ENCODE measurements around the gene LRRN3. TPM values are rescaled to one million over a fixed set of nuclear protein-coding genes. Genes with fewer than 3 reads are reported as not detected.
"Not testable (repeated sequence)": the region's sequence is repeated elsewhere in the genome, so short reads cannot be mapped to it uniquely, and the experiment has no call there.

LRRN3 gene
- total RNA-seq (2014; rRNA removed; shearing (Covaris generic)): 4.4 and 5.8 TPM in 2 replicates

DNA sequence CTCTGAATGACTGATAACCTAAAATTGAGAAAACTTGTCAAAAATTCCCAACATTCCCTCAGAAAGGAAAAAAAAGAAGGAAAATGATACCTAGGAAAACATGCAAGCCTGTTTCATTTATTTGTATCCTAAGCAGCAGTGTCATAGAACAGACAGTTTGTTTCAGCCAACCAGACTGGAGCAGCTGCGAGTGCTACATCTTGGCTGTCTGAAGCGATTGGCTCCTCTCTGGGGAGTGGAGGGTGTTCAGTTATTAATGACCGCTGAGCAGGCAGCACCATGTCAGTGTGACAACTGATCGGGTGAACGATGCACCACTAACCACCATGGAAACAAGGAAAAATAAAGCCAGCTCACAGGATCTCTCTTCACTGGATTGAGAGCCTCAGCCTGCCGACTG is at the start of gene LRRN3:
TSS of gene LRRN3 (plus strand) at position 282 of the 400 bp plus-strand sequence. CDS start 31,646 bp downstream, outside the sequence.
- peak; percentile 95 for DNase-seq (ENCODE audit: low spot score)
- in situ Hi-C loops (cut with HindIII; ENCODE audit: low sequenced_read_pairs): no loop called here

DNA sequence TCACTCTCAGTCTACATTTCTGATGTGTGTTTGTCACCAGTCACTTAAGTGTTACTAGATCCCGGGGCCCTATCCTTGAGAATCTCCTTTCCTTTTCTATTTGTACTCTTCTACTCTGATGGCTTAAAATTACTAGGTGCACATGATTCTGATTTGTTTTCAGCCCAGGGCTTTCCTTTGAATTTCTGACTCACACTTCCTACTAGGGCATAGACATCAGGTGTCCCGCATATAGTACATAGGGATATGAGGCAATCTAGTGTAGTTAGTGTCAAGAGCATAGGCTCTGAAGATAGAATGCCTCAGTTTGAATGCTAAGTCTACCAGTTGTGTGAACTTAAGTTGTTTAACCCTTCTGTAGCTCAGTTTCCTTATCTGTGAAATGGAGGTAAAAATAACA is 49.4 kb upstream of the LRRN3 start:
- no peak for DNase-seq (ENCODE audit: low spot score)
- in situ Hi-C loops (cut with HindIII; ENCODE audit: low sequenced_read_pairs): no loop called here

GRCh38 chr7:111042842-111043241 is 48.1 kb upstream of the LRRN3 start:
- DNase-seq (ENCODE audit: low spot score): no peak
- in situ Hi-C loops (cut with HindIII; ENCODE audit: low sequenced_read_pairs): no loop called here

DNA sequence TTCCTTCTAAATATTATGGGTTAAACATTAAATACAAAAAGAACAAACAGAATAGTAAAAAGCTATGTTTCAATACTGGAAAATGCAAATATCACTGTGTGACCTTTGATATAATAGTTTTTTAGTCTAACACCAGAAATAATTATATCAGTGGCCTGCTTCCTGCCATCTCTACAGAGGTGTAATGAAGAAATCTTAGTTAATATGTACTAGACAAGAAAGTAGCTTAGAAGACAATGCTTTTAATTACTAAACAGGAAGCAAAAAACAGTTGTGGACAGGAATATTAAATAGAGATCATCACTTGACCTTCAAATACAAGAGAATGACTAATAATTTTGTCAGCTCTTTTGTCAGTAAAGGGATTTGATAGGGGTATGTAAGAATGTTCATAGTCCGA is 47.4 kb upstream of the LRRN3 start:
- in situ Hi-C loops (cut with HindIII; ENCODE audit: low sequenced_read_pairs): no loop called here
- no peak for DNase-seq (ENCODE audit: low spot score)

- no peak for DNase-seq (ENCODE audit: low spot score)
- in situ Hi-C loops (cut with HindIII; ENCODE audit: low sequenced_read_pairs): no loop called here
These were observed 45.5 kb upstream of the LRRN3 start for GRCh38 chr7:111045449-111045848.

GRCh38 chr7:111047595-111047994 is 43.3 kb upstream of the LRRN3 start:
- no peak for DNase-seq (ENCODE audit: low spot score)
- in situ Hi-C loops (cut with HindIII; ENCODE audit: low sequenced_read_pairs): no loop called here

- in situ Hi-C loops (cut with HindIII; ENCODE audit: low sequenced_read_pairs): no loop called here
- DNase-seq (ENCODE audit: low spot score): no peak
These were observed 40.8 kb upstream of the LRRN3 start for GRCh38 chr7:111049971-111050680.

DNA sequence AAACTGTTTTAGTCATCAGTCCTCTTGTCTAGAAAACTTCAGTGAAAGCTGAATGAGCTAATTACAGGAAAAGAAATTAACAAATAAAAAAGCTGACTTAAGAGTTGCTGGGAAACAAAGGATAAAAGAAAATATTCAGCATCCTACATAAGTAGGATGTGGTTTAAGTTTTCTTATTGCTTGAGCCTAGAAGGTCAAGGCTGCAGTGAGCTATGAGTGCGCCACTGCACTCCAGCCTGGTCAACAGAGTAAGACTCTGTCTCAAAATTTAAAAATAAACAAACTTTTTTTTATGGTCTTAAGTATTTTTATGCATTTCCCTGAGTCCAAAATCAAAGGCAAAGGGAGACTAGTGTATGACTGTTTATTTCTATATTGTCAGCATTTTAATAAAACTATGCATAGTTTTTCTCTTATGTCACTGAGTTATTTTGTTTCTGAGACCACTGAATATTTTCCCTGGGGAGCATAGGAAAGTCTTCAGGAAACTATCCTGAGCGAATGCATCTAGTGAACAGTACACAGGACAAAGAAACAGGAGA is 40.0 kb upstream of the LRRN3 start:
- DNase-seq (ENCODE audit: low spot score): no peak

DNA sequence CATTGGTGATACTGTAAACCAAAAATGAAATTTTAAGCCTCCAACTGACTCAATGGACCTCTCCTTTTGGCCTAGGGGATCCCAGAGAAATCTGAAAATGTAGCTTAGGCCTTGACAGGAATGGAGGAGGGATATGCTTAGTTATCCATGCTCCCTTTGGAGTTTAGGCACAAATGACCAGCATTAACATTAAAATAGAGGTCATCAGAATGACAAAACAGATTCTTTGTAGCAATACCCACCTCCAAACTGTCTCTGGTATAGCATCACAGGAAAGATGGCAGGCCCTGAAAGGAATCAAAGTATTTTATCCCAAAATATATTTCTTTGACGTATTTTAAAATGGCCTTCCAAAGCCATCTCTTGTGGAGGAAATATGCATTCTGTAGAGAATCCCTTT is 39.1 kb upstream of the LRRN3 start:
- no peak for DNase-seq (ENCODE audit: low spot score)
- in situ Hi-C loops (cut with HindIII; ENCODE audit: low sequenced_read_pairs): no loop called here

More for the DNA sequence above, 40.0 kb upstream of the LRRN3 start:
- in situ Hi-C loops (cut with HindIII; ENCODE audit: low sequenced_read_pairs): no loop called here

DNA sequence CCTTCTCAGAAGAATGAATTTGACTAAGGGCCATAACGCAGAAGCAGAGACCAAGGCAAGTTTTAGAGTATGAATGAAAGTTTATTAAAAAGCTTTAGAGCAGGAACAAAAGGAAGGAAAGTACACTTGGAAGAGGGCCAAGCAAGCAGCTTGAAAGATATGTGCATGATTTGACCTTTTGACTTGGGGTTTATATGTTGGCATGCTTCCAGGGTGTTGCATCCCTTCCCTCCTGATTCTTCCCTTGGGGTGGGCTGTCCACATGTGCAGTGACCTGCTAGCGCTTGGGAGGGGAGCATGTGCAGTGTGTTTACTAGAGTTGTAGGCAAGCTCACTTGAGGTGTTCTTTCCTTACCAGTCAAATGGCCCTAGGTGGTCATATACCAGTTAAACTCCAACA is 37.9 kb upstream of the LRRN3 start:
- in situ Hi-C loops (cut with HindIII; ENCODE audit: low sequenced_read_pairs): no loop called here

GRCh38 chr7:111056371-111056770 is 34.6 kb upstream of the LRRN3 start:
- in situ Hi-C loops (cut with HindIII; ENCODE audit: low sequenced_read_pairs): no loop called here
- no peak for DNase-seq (ENCODE audit: low spot score)

More for the DNA sequence above, 37.9 kb upstream of the LRRN3 start:
- DNase-seq (ENCODE audit: low spot score): no peak

DNA sequence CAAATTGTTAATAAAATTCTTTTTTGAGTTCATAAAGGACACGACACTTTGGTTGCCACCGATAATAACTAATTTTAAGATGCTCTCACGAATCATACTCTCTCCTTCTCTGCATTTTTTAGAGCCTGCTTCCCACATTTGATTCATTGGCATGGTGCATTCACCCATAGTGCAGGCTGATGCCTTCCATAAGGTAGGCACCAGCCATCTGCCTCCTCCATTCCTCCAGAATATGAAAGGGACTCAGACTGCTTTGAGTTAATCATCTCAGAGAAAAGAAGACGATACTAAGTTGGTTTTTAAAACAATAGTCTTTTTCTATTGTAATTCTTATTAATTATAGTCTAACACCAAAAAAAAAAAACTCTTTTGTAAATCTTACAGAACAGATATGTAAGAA is 33.9 kb upstream of the LRRN3 start:
- no peak for DNase-seq (ENCODE audit: low spot score)
- in situ Hi-C loops (cut with HindIII; ENCODE audit: low sequenced_read_pairs): no loop called here

DNA sequence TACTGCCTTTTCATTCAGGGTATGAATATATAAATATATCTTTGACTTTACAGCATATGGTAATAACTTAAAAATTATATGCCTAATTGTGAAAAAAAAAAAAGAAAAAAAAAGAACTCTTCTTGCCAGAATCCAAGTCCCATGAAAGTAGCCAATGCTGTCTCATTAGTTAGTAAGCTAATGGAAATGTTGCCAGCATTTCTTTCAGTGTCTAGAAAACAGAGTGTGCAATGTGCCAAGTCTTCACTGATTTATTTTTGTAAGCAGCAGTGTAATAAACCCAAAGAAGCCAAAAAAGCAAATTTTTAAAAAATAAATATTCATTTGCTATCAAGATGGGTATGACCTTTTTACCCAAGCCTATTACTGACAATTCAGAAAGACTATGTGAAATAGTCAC is 31.1 kb upstream of the LRRN3 start:
- in situ Hi-C loops (cut with HindIII; ENCODE audit: low sequenced_read_pairs): no loop called here

GRCh38 chr7:111063166-111063565 is 27.8 kb upstream of the LRRN3 start:
- DNase-seq (ENCODE audit: low spot score): no peak
- in situ Hi-C loops (cut with HindIII; ENCODE audit: low sequenced_read_pairs): no loop called here

More for the DNA sequence above, 31.1 kb upstream of the LRRN3 start:
- peak; percentile 18 for DNase-seq (ENCODE audit: low spot score)

DNA sequence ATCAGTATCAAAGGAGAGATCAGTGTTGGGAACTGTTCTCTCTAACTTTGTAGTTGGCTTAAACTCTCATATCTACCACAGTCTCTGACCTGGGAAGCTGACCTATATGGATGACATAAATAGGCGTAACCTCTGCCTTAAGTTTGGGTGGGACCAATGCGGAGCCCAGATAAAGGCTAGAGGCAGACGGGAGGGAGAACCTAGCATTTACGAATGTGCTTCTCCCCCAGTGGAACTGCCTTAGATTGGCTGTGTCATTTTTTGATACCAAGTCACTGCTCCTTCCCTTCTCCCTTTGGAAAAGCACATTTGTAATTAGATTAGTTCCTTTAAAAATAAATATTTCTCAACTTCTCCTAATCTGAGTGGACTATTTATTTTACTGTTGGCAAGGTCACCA is 23.7 kb upstream of the LRRN3 start:
- in situ Hi-C loops (cut with HindIII; ENCODE audit: low sequenced_read_pairs): no loop called here
- DNase-seq (ENCODE audit: low spot score): no peak

GRCh38 chr7:111067682-111068081 is 23.2 kb upstream of the LRRN3 start:
- no peak for DNase-seq (ENCODE audit: low spot score)
- in situ Hi-C loops (cut with HindIII; ENCODE audit: low sequenced_read_pairs): no loop called here

DNA sequence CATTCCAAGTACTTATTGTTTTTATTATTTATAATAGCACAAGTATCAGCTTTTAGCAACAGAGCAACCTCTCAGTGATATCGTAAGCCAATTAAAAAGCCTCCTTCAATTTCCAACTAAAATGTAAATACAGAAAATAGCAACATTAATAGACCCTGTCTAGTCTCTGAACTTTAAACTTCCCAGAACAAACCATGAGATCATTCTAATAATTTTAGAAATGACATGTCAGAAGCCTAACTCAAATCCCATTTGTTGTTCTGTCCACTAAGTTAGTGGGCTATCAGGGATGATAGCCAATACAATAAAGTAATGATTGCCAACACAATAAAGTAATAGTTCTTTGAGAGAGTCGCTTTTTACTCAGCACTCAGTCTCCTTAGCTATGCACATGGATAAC is 22.3 kb upstream of the LRRN3 start:
- DNase-seq (ENCODE audit: low spot score): no peak
- in situ Hi-C loops (cut with HindIII; ENCODE audit: low sequenced_read_pairs): no loop called here

DNA sequence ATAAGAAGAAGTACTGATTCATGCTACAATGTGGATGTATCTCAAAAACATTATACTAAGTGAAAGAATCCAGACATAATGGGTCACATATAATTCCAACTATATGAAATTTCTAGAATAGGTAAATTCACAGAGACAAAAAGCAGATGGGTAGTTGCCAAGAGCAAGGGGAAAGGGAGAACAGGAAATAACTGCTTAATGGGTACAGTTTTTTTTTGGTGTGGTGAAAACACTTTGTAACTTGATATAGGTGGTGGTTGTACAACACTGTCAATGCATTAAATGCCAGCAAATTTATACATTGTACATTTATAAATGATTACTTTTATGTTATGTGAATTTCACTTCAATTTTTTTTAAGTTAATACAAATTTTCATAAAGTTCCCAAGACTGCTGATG is 19.4 kb upstream of the LRRN3 start:
- no peak for DNase-seq (ENCODE audit: low spot score)
- in situ Hi-C loops (cut with HindIII; ENCODE audit: low sequenced_read_pairs): no loop called here

DNA sequence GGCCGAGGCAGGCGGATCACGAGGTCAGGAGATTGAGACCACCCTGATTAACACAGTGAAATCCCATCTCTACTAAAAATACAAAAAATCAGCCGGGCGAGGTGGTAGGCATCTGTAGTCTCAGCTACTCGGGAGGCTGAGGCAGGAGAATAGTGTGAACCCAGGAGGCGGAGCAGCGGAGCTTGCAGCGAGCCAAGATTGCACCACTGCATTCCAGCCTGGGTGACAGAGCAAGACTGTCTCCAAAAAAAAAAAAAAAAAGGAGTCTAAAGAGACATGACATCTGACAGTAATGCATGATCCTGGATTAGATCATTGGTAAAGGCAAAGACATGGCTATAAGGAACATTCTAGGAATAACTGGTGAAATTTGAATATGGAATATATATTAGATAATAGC is 18.3 kb upstream of the LRRN3 start:
- DNase-seq (ENCODE audit: low spot score); in situ Hi-C loops (cut with HindIII; ENCODE audit: low sequenced_read_pairs): not testable (repeated sequence)

GRCh38 chr7:111074071-111074747 is 16.7 kb upstream of the LRRN3 start:
- in situ Hi-C loops (cut with HindIII; ENCODE audit: low sequenced_read_pairs): no loop called here
- DNase-seq (ENCODE audit: low spot score): no peak

GRCh38 chr7:111074748-111075146 is 16.2 kb upstream of the LRRN3 start:
- in situ Hi-C loops (cut with HindIII; ENCODE audit: low sequenced_read_pairs): no loop called here
- DNase-seq (ENCODE audit: low spot score): no peak

Data from G401 (cell line).